HepG2 (cell line): ENCODE results near the gene DUSP22. TPM values are rescaled to one million over a fixed set of nuclear protein-coding genes. Genes with fewer than 3 reads are reported as not detected.

Experiments used
- ATAC-seq: fragments of 200-7000 bp; cut with Tn5 transposase; 3 replicates; pipeline ENCODE4 v1.9.1; 2020; ENCODE audit warnings: mild to moderate bottlenecking, moderate library complexity
- BruUV-seq: library from RNA; stranded (reverse); fragments of 400-500 nt; replicated peaks from 2 replicates; lab custom pipeline; 2021; lab: Mats Ljungman, UMichigan
- CTCF ChIA-PET: fragments of 300-600 bp; formaldehyde crosslinking; extraction: SDS; loops from one replicate; lab custom pipeline; 2021; ENCODE audit warnings: low total read pairs, inconsistent platforms, low intra/inter-chr PET ratio; lab: Yijun Ruan, JAX
- POLR2A ChIA-PET: fragments of 350-600 bp; sonication (Branson Sonifier 250); formaldehyde crosslinking; loops from one replicate; lab custom pipeline; 2020; ENCODE audit warnings: antibody characterized with exemption, inconsistent platforms; lab: Yijun Ruan, JAX
- DNase-seq: peaks from one replicate; pipeline ENCODE4 v3.0.0-alpha.2; 2015; ENCODE audit warnings: low spot score
- FAIRE-seq: peaks from 3 replicates; lab custom pipeline; 2011; peaks lifted over from hg19 to GRCh38; lab: Jason Lieb, UNC
- H2AFZ ChIP-seq: one replicate; pipeline ENCODE4 v1.6.1; 2011; ENCODE audit warnings: low read length, inconsistent platforms
- H3K27ac ChIP-seq: fragments of 300-600 bp; 3 replicates; pipeline ENCODE4 v1.8.0; 2011; ENCODE audit warnings: mixed run types, mild to moderate bottlenecking, mixed read lengths, low read length, inconsistent platforms; ENCODE audit not compliant: insufficient read depth; ENCODE audit errors: extremely low read length
- H3K27me3 ChIP-seq, 2 experiments: fragments of 200-600 bp in 1 of 2; 2 replicates in 1 of 2; 3 replicates in 1 of 2; pipeline versions ENCODE4 v1.6.0 to v1.8.0; 2011; ENCODE audit warnings: low read length in 2 of 2, mild to moderate bottlenecking in 2 of 2, moderate library complexity in 2 of 2, inconsistent platforms in 1 of 2; ENCODE audit not compliant: insufficient read depth in 2 of 2, control insufficient read depth in 1 of 2
- H3K36me3 ChIP-seq, 2 experiments: fragments of 200-600 bp in 1 of 2; replicated peaks in 1 of 2; 2 replicates in 1 of 2; 3 replicates in 1 of 2; pipeline versions ENCODE4 v1.5.1 to v1.8.0; 2011; ENCODE audit warnings: low read length in 2 of 2, inconsistent platforms in 1 of 2; ENCODE audit not compliant: insufficient read depth in 2 of 2, control insufficient read depth in 1 of 2
- H3K4me1 ChIP-seq: 2 replicates; pipeline ENCODE4 v1.5.1; 2012; ENCODE audit warnings: low read length, inconsistent platforms; ENCODE audit not compliant: insufficient read depth
- H3K4me2 ChIP-seq: 2 replicates; pipeline ENCODE4 v1.6.0; 2011; ENCODE audit warnings: low read depth, low read length, inconsistent platforms
- H3K4me3 ChIP-seq, 3 experiments: fragments of 200-600 bp in 1 of 3; sonication (generic), shearing (Covaris generic) in 1 of 3; replicated peaks in 1 of 3; 2 replicates each; pipeline ENCODE4 v1.5.1; 2011 to 2016; ENCODE audit warnings: low read length in 3 of 3, inconsistent platforms in 2 of 3, low read depth in 2 of 3, mild to moderate bottlenecking in 2 of 3, control low read depth in 1 of 3, mixed read lengths in 1 of 3; ENCODE audit not compliant: insufficient read depth in 1 of 3
- H3K79me2 ChIP-seq: one replicate; pipeline ENCODE4 v1.6.1; 2011; ENCODE audit warnings: low read length, inconsistent platforms; ENCODE audit not compliant: insufficient read depth
- H3K9ac ChIP-seq: 2 replicates; pipeline ENCODE4 v1.6.0; 2011; ENCODE audit warnings: mild to moderate bottlenecking, low read depth, low read length, inconsistent platforms; ENCODE audit not compliant: insufficient read depth
- H3K9me3 ChIP-seq: 2 replicates; pipeline ENCODE4 v1.5.1; 2012; ENCODE audit warnings: mild to moderate bottlenecking, low read length
- H4K20me1 ChIP-seq: 2 replicates; pipeline ENCODE4 v1.6.0; 2011; ENCODE audit warnings: inconsistent platforms, mild to moderate bottlenecking, low read length, moderate library complexity; ENCODE audit not compliant: insufficient read depth
- CCAR2 ChIP-seq: fragments of 200-400 bp; formaldehyde crosslinking; optimal IDR thresholded peaks from 2 replicates; pipeline ENCODE3; 2018; ENCODE audit warnings: low read depth, mild to moderate bottlenecking, low read length, moderate library complexity
- DMTF1 ChIP-seq: sonication (generic); formaldehyde crosslinking; IDR thresholded peaks from 2 replicates; pipeline ENCODE4 v1.4.0; 2020; ENCODE audit warnings: mild to moderate bottlenecking, missing genetic modification reagents
- PCBP1 ChIP-seq: fragments of 200-400 bp; formaldehyde crosslinking; IDR thresholded peaks from 2 replicates; pipeline ENCODE4 v1.6.1; 2017; ENCODE audit warnings: mild to moderate bottlenecking, low read depth, low read length, borderline replicate concordance
- ZBTB42 ChIP-seq: sonication (generic); formaldehyde crosslinking; IDR thresholded peaks from 2 replicates; pipeline ENCODE4 v1.5.0; 2020; ENCODE audit warnings: mild to moderate bottlenecking, missing genetic modification reagents
- ZNF251 ChIP-seq: sonication (generic); formaldehyde crosslinking; IDR thresholded peaks from 2 replicates; pipeline ENCODE4 v1.9.0; 2021; ENCODE audit warnings: mild to moderate bottlenecking, missing genetic modification reagents
- ZNF414 ChIP-seq: sonication (generic); formaldehyde crosslinking; IDR thresholded peaks from 2 replicates; pipeline ENCODE4 v1.5.0; 2020; ENCODE audit warnings: missing genetic modification reagents
- ZNF747 ChIP-seq: sonication (generic); formaldehyde crosslinking; IDR thresholded peaks from 2 replicates; pipeline ENCODE4 v1.8.1; 2023; ENCODE audit warnings: missing genetic modification reagents, mild to moderate bottlenecking, borderline replicate concordance
- WGBS: methylation state at CpG from one replicate; pipeline ENCODE4 v1.1.6; 2017; ENCODE audit warnings: low lambda C conversion rate; 5-methylcytosine and 5-hydroxymethylcytosine counted together
- in situ Hi-C: cut with HindIII; loops from 2 replicates; pipeline ENCODE4 v1.10.0; 2017; ENCODE audit warnings: low pct_unique_long_range_greater_than_20kb; ENCODE audit not compliant: extremely low pct_ligation_motif_present
- intact Hi-C: fragments of 100-400 bp; cut with micrococcal nuclease; formaldehyde crosslinking; loops from one replicate; pipeline ENCODE4 v1.10.0; 2022; ENCODE audit not compliant: unreplicated experiment
- polyA plus RNA-seq, 8 experiments: library from polyadenylated mRNA; depleted of rRNA in 3 of 8; stranded (reverse) in 7 of 8; unstranded in 1 of 8; fragments of >200 nt; fragmentation: Illumina TruSeq in 4 of 8; extraction: Trizol in 4 of 8; gene quantifications; 2 replicates each; pipeline versions ENCODE4 v1.2.1 to v1.2.3, GENCODE V29; 2011 to 2016; ENCODE audit warnings: low read depth in 4 of 8, missing spikeins in 1 of 8, mixed read lengths in 1 of 8; ENCODE audit not compliant: insufficient read depth in 1 of 8
- total RNA-seq, 5 experiments: library from RNA; depleted of rRNA; stranded (reverse); fragments of >200 nt; fragmentation: Illumina TruSeq; extraction: Trizol; gene quantifications; 2 replicates each; pipeline ENCODE4 v1.2.3, GENCODE V29; 2016; ENCODE audit warnings: low read depth in 1 of 5
- TF ChIP-seq, protein P1 (sequence below): sonication (generic); formaldehyde crosslinking; IDR thresholded peaks from 2 replicates; pipeline ENCODE4 v1.8.1; 2023; ENCODE audit warnings: mild to moderate bottlenecking, missing genetic modification reagents
- TF ChIP-seq, protein P2 (sequence below): sonication (generic); formaldehyde crosslinking; IDR thresholded peaks from 2 replicates; pipeline ENCODE4 v1.8.1; 2023; ENCODE audit warnings: mild to moderate bottlenecking, missing genetic modification reagents, borderline replicate concordance
- TF ChIP-seq, protein P3 (sequence below): IDR thresholded peaks from 2 replicates; pipeline ENCODE4 v1.4.0; 2020; ENCODE audit warnings: mild to moderate bottlenecking, missing genetic modification reagents
- TF ChIP-seq, protein P4 (sequence below): sonication (generic); formaldehyde crosslinking; IDR thresholded peaks from 2 replicates; pipeline ENCODE4 v1.8.1; 2023; ENCODE audit warnings: missing genetic modification reagents, mild to moderate bottlenecking, borderline replicate concordance
- TF ChIP-seq, protein P5 (sequence below): sonication (generic); formaldehyde crosslinking; IDR thresholded peaks from 2 replicates; pipeline ENCODE4 v1.4.0; 2020; ENCODE audit warnings: missing genetic modification reagents, mild to moderate bottlenecking, borderline replicate concordance

The DUSP22 gene
- total and polyA plus RNA-seq, 2 of the 13 experiments (the other 11 are each of a cell fraction or from before 2014, with no cell fraction given), result 20.2 to 32.8 TPM

DNA sequence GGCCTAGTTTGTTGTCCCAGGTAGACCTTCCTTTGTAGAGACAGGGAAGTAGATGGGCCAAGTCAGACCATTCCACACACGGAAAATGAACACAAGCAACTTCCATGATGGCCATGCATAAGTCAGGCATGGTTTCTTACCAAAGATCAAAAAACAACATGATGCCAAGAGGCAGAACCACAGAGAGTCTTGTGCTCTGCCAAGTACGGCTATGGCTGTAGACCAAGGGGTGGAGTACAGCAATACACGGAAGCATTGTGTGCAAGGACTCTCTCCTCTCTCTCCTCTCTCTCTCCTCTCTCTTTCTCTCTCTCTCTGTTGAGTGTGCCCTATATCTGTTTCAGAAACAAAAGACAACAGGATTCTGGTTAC lies 4.8 kb upstream of the DUSP22 start:
- FAIRE-seq (no peak), DNase-seq (no peak), ATAC-seq (no peak)
- no TSS peak for BruUV-seq
- Histone ChIP-seq H3K36me3 (no peaks in the 10 kb centered on the region), H3K4me2 (no peak overlapping the region), H4K20me1 (no peaks in the 10 kb centered on the region), H3K9ac (no peak overlapping the region), H3K4me3 (no peak overlapping the region), H3K27ac (no peak overlapping the region), H3K9me3 (no peaks in the 10 kb centered on the region), H2AFZ (no peak overlapping the region), H3K4me1 (peaks cover 7% of the 10 kb centered on the region), H3K79me2 (no peaks in the 10 kb centered on the region), H3K27me3 (peaks cover 0 to 35% of the 10 kb centered on the region in 2 experiments)
- in situ Hi-C loops (no loop called here), intact Hi-C loops (no loop called here)
- ChIA-PET CTCF (no interaction called here), POLR2A (no interaction called here)
- 37% methylated on average over 3 of the region's 3 CpGs for whole genome bisulfite sequencing
- TF ChIP-seq ZNF414 (CRISPR knock-in tag) (no peak), ZNF747 (CRISPR knock-in tag) (no peak), PCBP1 (no peak), ZBTB42 (no peak), CCAR2 (no peak), DMTF1 (CRISPR knock-in tag) (no peak), ZNF251 (CRISPR knock-in tag) (no peak)
- TF ChIP-seq, protein P1, sequence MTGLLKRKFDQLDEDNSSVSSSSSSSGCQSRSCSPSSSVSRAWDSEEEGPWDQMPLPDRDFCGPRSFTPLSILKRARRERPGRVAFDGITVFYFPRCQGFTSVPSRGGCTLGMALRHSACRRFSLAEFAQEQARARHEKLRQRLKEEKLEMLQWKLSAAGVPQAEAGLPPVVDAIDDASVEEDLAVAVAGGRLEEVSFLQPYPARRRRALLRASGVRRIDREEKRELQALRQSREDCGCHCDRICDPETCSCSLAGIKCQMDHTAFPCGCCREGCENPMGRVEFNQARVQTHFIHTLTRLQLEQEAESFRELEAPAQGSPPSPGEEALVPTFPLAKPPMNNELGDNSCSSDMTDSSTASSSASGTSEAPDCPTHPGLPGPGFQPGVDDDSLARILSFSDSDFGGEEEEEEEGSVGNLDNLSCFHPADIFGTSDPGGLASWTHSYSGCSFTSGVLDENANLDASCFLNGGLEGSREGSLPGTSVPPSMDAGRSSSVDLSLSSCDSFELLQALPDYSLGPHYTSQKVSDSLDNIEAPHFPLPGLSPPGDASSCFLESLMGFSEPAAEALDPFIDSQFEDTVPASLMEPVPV (CRISPR knock-in tag), result no peak
- TF ChIP-seq, protein P2, sequence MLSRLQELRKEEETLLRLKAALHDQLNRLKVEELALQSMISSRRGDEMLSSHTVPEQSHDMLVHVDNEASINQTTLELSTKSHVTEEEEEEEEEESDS, result no peak
- TF ChIP-seq, protein P3, sequence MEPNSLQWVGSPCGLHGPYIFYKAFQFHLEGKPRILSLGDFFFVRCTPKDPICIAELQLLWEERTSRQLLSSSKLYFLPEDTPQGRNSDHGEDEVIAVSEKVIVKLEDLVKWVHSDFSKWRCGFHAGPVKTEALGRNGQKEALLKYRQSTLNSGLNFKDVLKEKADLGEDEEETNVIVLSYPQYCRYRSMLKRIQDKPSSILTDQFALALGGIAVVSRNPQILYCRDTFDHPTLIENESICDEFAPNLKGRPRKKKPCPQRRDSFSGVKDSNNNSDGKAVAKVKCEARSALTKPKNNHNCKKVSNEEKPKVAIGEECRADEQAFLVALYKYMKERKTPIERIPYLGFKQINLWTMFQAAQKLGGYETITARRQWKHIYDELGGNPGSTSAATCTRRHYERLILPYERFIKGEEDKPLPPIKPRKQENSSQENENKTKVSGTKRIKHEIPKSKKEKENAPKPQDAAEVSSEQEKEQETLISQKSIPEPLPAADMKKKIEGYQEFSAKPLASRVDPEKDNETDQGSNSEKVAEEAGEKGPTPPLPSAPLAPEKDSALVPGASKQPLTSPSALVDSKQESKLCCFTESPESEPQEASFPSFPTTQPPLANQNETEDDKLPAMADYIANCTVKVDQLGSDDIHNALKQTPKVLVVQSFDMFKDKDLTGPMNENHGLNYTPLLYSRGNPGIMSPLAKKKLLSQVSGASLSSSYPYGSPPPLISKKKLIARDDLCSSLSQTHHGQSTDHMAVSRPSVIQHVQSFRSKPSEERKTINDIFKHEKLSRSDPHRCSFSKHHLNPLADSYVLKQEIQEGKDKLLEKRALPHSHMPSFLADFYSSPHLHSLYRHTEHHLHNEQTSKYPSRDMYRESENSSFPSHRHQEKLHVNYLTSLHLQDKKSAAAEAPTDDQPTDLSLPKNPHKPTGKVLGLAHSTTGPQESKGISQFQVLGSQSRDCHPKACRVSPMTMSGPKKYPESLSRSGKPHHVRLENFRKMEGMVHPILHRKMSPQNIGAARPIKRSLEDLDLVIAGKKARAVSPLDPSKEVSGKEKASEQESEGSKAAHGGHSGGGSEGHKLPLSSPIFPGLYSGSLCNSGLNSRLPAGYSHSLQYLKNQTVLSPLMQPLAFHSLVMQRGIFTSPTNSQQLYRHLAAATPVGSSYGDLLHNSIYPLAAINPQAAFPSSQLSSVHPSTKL (CRISPR knock-in tag), result no peak
- TF ChIP-seq, protein P4, sequence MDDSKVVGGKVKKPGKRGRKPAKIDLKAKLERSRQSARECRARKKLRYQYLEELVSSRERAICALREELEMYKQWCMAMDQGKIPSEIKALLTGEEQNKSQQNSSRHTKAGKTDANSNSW, result no peak
- TF ChIP-seq, protein P5, sequence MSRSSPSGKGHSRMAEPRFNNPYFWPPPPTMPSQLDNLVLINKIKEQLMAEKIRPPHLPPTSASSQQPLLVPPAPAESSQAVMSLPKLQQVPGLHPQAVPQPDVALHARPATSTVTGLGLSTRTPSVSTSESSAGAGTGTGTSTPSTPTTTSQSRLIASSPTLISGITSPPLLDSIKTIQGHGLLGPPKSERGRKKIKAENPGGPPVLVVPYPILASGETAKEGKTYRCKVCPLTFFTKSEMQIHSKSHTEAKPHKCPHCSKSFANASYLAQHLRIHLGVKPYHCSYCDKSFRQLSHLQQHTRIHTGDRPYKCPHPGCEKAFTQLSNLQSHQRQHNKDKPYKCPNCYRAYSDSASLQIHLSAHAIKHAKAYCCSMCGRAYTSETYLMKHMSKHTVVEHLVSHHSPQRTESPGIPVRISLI, result no peak
